CD4-positive, alpha-beta T cell treated with Interleukin-6 for 4 hours (primary cell): Measurements from ENCODE around the gene ANKRD11.

Source experiments
- DNase-seq: peaks from one replicate; pipeline ENCODE4 v3.0.0-alpha.2; 2020; ENCODE audit warnings: mixed read lengths

Gene ANKRD11

DNA sequence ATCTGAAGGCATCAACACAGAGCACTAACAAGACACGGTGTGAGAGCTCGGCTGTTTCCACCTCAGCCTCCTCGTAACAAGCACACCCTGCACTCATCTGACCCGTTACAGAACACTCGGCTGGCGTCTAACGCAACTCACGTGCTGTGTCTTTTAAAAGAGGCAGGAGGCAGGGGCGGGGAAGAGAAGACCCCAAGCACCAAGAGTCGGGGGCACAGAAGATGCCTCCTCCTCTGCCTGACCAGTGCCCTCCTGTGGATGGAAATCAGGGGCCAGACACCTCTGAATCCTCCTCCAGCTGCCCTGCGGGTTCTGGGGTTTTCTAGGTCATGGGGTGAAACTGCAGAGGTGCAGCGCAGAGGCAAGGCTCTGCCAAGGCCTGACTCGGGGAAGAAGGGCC is 198.6 kb downstream of the ANKRD11 start:
- no peak for DNase-seq

DNA sequence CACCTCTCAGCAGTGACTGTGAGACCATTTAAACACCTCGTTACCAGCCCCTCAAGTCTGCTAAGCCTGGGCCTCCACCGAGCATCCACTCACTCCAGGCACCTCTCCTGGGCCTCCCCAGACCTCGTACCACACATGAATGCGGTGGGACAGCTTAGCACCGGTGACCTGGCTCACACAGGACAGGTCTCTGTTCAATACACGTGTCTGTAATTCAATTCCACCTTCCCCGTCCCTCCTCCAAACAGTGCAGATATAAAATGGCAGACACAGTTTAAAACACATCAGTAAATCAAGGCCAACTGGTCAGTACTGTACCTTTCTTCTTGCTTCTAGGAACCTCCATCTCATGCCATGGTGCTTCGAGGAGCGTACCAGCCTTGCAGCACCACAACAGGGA is 199.0 kb downstream of the ANKRD11 start:
- no peak for DNase-seq

DNA sequence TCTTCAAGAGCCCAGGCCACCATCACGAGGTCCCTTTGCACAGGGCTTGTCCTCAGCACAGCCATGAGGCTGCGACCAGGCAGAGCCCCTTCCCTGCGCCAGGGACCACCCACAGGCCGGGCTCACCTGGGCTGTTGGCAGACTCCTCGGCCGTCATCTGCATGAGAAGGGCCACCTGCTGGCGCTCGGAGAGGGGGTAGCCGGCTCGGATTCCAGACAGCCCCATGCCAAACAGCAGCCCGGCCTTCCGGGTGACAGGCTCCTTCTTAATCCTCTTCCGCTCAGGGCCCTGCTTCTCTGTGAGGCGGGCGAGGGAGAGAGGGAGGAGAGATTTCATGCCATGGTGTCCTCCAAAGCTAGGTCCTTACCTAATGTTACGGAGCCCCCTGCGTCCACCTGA is 199.5 kb downstream of the ANKRD11 start:
- no peak for DNase-seq

DNA sequence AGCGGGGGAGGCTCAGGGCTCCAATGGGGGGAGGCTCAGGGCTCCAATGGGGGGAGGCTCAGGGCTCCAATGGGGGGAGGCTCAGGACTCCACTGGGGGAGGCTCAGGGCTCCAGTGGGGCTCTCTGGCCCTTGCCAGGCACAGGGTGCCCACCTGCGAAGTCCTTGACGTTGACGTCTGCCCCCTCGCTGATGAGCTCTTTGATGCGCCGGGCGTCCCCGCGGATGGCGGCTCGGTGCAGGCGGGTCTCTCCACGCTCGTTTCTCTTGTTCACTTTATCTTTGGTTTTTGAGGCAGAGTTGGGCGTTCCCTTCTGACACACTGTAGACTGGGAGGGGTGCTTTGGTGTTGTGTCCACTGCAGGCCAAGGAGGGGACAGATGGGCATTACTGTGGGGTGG is 199.9 kb downstream of the ANKRD11 start:
- no peak for DNase-seq

DNA sequence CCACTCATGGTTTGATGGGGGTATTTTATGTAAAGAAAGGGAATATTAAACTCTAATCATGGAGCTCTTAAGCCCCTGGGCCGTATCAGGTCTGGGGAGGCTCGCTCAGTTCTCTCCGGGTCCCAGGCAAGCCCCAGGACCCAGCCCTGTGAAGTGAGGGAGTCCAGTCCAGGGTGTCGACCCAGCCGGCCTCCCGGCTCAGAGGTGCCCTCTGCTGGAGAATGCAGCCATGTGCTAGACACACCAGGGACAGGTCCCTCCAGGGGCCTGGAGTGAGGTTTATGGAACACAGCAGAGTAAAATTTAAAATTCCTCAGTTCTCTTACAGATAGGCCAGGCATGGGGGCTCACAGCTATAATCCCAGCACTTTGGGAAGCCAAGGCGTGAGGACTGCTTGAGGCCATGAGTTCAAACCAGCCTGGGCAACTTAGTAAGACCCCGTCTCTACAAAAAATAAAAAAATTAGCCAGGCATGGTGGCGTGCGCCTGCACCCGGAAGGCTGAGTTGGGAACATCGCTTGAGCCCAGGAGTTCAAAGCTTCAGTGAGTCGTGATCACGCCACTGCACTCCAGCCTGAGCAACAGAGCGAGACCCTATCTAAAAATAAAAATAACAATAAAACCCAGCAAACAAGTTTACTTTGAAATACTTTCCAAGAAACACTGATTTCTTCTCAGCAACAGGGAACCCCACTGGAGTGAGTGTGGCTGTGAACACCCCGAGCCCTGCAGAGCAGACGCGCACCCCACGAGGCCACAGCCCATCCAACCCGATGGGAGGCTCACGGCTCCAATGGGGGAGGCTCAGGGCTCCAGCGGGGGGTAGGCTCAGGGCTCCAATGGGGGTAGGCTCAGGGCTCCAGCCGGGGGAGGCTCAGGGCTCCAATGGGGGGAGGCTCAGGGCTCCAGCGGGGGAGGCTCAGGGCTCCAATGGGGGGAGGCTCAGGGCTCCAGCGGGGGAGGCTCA is 200.6 kb downstream of the ANKRD11 start:
- peak; percentile 77 for DNase-seq

DNA sequence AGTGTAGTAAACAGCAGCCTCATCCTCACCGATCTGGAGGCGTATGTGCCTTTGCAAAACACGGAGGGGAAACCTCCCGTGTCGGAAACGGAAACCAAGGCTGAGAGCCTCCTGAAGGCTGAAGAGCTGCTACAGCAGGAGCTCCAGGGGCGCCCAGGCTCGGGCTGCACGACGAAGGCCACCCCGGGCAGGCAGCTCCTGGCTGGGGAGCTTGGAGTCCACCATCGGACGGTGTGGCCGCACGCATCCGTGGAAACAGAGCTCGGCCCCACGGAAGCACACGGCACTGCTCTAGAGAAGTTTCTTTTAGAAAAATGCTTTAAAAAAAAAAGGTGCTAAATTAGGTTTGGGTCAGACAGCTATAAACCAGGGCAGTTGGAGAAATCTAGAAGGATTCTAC is 201.4 kb downstream of the ANKRD11 start:
- DNase-seq, result no peak

DNA sequence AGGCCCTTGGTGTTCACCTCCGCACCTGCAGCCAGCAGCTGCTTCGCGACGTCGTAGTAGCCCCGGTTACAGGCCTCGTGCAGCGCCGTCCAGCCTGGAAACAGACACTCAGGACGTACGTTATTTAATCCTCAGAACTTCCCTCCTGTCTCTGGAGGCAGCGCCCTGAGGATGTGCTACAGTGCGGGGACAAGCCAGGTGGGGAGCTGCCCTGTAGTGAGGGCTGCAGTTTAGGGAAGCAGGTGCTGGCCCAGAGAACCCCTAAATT is 201.8 kb downstream of the ANKRD11 start:
- no peak for DNase-seq

DNA sequence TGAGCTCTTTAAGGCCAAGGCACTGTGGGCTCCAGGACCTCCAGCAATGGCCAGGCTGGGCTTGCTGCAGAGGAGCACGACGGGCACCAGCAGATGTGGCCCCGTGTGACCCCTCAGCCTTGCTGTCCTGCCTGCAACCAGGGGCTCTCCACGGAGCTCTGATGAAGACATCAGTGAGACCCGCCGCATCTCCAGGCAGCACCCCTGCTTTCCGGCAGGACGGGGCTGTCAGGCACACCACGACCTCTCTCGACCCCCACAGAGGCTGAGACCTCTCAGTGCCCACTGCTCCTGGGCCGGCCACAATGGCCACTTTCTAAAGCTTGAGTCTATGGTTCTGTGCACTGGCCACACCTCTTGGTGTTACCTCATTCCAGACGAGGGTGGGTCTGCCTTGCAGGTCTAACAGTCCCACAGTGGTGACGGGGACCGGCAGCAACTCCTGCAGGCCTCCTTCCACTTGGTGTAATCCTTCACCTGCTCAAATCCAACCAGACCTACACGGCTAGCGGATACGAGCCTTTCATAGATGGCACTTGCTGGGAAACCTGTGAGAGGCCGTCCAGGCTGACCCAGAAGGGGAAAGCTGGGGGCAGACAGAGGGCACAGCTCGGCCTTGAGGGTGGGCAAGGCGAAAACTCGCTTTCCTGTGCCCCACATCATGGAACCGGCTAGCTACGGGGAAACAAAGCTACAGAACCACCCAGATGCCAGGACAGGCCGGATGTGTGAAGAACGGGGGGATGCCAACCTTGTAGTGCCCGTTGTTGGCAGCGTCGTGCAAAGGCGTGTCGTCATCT is 202.4 kb downstream of the ANKRD11 start:
- DNase-seq, result no peak

DNA sequence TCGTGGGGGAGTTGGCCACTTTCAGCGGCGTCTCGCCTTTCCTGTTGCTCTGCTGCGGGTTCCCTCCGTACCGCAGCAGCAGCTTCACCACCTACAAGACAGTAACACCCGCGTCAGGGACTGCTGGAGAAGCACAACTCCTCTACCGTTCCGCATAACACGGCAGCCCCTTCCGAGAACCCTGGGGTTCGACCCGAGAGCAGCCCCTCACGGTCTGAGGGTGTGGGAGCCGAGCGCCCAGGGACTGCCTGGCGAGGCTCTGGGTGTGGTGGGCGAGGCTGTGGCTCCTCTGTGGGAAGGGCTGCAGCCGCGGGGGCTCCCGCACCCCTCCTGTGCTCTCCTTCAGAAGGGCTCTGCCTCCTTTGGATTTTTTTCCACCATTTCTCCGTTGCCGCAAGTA is 204.3 kb downstream of the ANKRD11 start:
- DNase-seq, result no peak

DNA sequence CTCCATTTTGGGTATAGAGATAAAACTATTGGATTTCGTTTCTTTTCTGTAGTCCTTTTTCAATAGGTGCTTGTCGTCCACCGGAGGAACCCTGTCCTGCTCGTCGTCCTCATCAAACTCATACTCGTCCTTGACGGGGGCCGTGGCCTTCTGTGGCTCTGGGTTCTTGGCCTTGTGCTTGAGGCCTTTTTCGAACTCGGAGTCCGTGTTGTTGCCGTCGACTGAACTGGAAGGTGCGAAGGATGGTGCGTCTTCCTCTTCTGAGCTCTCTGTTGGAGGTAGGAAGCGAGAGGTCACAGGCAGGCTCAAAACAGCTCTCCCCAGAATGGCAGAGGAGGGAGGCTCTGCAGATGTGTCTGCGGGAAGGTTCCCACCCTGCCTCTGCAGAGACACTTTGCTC is 205.0 kb downstream of the ANKRD11 start:
- DNase-seq, result no peak

DNA sequence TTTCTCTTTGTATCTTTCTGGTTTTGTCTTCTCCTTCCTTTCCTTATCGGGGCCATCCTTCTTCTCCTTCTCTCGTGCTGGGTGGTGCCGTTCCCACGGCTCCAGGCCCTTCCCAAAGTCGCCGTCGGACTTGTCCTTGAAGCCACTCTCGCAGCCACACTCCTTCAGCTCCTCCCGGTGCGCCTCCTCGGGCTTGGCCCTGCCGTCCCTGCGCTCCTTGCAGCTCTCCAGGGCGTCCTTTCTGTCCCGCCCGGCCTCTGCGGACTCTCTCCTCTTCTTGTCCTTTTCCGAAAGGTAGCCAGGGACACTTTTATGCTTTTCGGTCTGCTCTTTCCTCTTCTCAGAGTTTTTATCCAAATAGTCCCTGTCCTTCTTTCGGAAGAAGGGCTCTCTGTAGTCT is 206.9 kb downstream of the ANKRD11 start:
- no peak for DNase-seq

DNA sequence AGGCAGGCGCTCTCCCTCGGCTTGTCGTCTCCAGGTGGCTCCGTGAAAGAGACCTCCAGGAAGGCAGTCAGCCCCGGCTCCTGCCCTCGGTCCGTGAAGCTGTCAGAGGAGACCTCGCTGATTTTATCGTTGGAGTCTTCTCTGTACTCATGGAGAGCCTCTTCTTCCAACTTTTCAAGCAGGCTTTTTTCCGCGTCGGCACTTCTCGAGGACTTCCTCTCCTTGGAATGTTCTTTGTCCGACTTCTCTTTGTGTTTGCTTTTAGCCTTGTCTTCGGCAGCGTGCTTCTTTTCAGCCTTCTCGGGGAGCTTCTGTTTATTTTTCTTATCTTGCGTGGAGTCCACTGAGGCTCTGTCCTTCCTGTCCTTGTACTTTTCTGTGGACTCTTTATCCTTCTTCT is 207.8 kb downstream of the ANKRD11 start:
- no peak for DNase-seq

DNA sequence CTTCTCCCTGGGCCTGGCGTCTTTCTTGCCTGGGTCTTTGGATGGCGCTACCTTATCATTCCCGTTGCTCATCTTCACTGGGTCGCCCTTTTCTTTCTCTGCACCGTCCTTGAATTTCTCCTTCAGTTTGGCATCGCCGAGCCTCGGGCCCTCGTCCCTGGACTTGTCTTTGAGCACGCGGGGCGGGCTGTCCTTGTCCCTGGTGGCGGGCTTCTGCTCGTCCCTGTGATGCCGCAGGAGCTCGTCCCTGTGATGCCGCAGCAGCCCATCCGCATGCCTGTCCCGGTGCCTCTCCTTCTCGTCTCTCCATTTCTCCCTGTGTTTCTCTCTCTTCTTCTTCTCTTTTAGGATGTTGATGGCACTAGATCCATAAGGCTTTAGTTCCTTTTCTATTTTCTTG is 208.5 kb downstream of the ANKRD11 start:
- no peak for DNase-seq

DNA sequence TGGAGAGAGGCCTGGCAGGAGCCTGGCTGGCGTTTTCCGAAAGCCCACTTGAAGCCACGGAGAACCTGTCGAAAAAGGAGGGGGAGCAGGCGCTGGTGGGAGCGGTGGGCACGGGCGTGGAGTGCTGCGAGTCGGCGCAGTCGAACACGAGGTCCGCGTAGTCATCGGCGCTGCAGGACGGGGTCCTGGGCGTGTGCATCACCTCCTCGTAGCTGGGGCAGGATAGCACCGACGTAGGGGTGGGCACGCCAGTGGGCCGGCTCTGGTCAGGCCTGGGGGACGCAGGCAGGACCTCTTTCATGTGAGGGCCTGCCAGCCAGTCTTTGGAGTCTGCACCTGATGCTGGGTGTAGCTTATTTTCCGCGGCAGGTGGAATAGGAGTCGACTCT is 209.2 kb downstream of the ANKRD11 start:
- no peak for DNase-seq

DNA sequence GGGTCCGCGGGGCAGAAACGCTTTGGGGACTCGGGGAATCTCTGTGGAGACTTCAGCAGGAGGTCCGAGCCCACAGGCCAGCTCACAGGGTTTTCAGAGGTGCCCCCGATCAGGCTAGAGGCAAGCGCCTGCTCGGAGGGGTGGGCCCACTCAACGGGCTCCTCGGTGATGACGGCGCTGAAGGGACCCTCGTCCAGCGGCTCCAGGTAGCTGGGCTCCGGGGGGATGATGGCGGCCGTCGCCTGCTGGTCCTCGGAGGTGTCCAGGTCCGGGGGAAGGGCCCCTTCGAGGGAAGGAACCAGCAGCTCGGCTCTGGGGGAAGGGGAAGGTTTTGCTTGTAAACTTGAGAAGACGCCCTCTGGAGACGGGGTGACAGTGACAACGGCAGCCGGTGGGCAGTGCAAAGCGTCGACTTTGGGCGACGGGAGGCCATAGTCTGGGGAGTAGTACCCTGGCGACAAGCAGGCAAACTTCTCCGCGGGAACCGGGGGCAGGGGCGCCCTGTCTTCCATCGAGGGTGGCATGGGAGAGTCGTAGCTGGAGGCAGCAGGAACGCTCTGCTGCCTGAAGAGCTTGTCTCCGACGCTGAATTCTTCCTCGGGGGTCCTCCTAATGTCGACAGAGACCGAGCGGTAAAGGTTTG is 209.7 kb downstream of the ANKRD11 start:
- no peak for DNase-seq

DNA sequence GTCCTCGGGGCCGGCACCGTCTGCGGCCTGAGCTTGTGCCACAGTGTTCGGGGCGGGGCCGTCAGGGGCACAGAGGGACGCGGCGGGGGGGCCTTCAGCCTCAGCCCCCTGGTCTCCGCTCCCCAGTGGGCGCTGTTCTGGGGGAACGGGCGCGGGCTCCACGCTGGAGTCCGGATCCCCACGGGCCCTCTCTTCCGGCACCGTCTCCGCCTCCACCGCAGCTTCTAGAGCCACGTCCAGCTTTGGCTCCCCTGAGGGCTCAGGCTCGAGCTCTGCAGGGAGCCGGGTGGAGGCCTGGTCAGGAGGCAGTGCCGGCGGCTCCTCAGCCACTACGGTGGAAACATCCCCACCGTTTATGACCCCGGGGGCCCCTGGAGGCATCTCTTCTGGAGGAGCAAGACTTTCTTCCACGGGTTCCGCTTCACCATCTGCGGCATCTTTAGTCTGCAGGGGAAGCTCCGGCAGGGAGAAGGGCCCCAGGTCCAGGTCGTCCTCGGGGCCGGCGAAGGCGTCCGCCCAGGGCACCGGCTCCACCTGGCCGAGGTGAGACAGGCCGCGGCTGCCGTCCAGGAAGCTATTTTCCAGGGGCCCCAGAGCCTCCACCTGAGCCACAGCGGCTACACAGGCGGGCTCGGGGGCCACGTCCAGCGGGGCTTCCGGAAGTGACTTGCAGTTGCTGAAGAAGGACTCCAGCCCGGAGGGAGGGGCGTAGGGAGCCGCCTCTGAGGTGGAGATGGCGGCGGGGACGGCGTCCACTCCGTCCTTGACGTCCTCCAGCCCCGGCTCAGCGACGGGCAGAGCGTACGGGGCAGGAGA is 210.5 kb downstream of the ANKRD11 start:
- DNase-seq, result no peak

DNA sequence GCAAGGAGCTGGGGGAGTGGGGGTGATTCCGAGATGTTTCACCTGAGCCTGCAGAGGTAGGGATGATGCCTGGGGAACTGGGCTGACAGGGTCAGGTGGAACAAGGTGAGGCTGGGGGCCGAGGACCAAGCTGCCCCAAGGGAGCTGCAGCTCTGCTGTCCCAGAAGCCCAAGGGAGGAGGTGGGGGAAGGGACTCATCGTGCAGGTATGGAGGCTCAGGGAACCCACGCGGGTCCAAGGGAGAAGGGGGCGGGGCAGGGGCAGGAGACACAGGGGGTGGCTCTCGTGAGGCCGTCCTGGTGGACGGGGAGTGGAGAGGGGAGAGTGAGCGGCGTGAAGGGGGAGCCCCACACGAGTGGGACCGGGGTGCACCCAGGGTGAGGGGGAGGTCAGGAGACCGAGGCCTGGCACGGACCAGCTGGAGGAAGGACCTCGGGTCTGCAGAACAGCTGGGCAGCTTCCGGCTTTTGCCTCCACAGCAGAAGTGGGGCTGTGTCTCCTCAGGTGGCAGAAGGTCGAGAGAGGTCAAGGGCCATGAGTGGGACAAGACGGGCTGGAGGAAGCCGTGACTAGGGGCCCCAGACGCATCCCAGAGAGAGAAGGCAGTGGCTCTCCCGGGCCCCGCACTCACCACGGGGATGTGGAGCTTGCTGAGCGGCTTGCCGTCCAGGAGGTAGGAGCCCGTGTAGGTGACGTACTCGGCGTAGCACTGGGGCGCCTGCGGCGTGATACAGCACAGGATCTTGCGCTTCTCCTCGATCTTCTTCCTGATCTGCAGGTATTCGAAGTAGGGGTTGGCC is 211.7 kb downstream of the ANKRD11 start:
- no peak for DNase-seq

DNA sequence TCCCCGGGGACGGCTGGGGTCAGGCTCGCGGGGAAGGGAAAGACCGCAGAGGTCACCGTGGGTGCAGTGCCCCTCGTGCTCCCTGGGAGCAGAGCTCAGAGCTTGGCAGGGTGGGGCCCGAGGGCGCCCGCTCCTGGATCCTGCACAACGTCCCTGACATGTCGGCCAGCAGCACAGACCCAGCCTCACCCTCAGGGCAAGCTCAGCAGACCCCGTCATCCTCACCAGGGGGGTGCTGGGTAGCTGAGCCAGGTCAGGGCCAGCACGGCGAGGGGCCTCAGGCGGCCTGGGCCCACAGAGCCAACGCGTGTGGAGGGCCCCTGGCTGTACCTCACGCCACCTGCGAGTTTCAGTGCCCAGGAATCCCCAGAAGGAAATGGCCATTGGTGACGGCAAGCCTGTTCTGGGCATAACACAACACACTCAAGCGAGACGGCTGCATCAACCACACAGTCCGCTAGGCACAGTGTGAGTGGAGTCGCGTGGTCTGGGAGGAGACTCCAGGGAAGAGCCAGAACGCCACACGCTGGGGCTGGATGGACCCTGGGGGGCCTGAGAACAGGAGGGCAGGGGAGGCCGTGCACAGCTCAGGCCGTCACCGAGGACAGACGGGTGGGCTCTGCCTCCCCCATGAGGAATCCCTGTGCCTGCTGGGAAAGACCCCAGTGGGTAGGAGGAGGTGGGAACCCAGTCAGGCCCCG is 212.6 kb downstream of the ANKRD11 start:
- DNase-seq, result no peak

DNA sequence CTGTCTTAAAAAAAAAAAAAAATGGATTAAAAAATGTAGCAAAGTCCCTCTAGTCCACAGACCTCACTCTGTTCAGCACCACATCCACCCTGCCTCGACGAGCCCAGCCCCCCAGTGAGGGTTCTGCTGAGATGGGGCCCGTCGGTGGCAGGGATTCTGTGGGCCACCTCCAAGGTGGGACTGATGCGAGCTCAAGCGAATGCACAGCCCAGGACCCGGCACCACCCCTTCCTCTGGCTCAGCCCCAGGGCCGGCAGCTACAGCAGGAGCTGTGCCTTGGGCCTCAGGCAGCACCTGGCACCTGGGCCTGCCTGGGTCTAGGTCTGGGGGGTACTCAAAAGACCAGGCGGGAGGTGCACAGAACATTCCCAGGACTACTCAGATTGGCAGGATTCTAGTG is 213.3 kb downstream of the ANKRD11 start:
- no peak for DNase-seq

DNA sequence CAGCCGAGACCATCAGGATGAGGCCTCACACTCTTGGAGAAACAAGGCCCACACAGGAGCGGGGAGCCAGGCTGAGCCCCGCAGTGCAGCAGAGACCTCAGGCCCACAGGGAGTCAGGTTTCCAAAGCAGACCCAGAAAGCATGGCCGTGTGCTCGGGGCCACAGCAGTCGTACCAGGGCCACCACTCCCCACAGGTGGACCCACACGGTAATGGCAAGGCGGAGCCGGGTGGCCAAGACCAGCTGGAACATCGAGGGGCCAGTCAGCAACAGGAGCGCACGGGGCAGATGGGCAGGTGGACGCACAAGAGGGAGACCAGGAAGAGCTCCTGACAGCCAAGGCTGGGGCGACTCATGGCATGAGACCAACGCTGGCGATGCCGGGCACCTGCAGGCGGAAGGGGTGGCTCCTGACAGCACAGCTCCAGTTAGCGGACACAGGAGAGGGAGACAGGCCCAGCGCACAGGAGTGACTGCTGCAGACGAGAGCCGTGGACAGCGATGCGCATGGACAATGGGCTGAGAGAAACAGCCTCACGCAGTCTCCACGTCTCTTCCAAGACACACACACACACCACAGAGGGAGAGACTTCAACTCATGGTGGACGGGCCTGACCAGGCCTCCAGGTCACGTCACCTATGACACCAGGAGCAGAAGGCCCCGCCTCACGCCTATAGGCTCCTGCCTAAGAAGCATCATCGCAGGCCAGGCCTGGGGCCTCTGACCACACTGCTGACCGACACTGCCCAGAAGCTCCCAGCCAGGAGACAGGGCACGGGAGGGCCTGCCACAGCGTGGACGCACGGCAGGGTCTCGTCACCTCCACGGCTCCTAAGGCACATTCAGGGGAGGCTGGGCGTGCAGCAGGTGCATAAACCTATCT is 214.3 kb downstream of the ANKRD11 start:
- DNase-seq, result no peak

DNA sequence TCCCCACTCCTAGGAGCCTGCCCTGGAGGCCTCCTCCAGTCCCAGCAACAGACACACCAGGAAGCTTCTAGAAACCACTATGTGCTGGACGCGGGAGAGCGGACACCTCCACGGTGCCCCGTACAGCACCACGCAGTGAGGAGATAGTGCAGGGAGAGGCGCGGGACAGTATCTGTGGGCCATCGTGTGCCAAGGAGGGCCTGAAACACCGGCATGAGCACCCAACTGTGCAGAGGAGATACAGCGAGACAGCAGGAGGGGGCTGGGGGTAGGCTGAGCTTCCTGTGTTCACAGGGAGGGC is 215.1 kb downstream of the ANKRD11 start:
- DNase-seq, result no peak
